GM10266 (cell line): ENCODE results near the gene MICAL2.

Experiments used
- DNase-seq: peaks from one replicate; pipeline ENCODE4 v3.0.0; 2012; ENCODE audit errors: extremely low spot score
- CTCF ChIP-seq: IDR thresholded peaks from 2 replicates; pipeline ENCODE4 v1.5.1; 2012; ENCODE audit warnings: mild to moderate bottlenecking, low read depth; ENCODE audit not compliant: control insufficient read depth, insufficient read depth; ENCODE audit errors: missing control alignments

MICAL2 gene

GRCh38 chr11:12225046-12225739 lies 114.8 kb downstream of the MICAL2 start:
- TF ChIP-seq CTCF, result no peak
- no peak for DNase-seq

GRCh38 chr11:12226093-12226492 lies 115.7 kb downstream of the MICAL2 start:
- no peak for TF ChIP-seq CTCF
- no peak for DNase-seq

GRCh38 chr11:12229450-12230229 lies 119.2 kb downstream of the MICAL2 start:
- no peak for DNase-seq
- no peak for TF ChIP-seq CTCF

- no peak for DNase-seq
- no peak for TF ChIP-seq CTCF
Observed at GRCh38 chr11:12232160-12232559, 121.8 kb downstream of the MICAL2 start.

- DNase-seq, result no peak
- TF ChIP-seq CTCF, result no peak
Observed at GRCh38 chr11:12232817-12233601, 122.6 kb downstream of the MICAL2 start.

- no peak for TF ChIP-seq CTCF
- no peak for DNase-seq
Observed at GRCh38 chr11:12233602-12233925, 123.2 kb downstream of the MICAL2 start.
